DMS 273 (cell line): Measurements from ENCODE around the gene CACNA2D1.
"Not testable (repeated sequence)": the region's sequence is repeated elsewhere in the genome, so short reads cannot be mapped to it uniquely, and the experiment has no call there.

Experiments used
- DNase-seq: peaks from one replicate; lab custom pipeline; 2025; ENCODE audit not compliant: unreplicated experiment; lab: John Stamatoyannopoulos, UW

The CACNA2D1 gene

GRCh38 chr7:82053453-82054032, 390.0 kb downstream of the CACNA2D1 start:
- no peak for DNase-seq

- DNase-seq: no peak
Observed at GRCh38 chr7:82051601-82052000, 392.0 kb downstream of the CACNA2D1 start.

- no peak for DNase-seq
Observed at GRCh38 chr7:82050792-82051191, 392.8 kb downstream of the CACNA2D1 start.

- peak; percentile 25 for DNase-seq
Observed at GRCh38 chr7:82049891-82050533, 393.6 kb downstream of the CACNA2D1 start.

DNA sequence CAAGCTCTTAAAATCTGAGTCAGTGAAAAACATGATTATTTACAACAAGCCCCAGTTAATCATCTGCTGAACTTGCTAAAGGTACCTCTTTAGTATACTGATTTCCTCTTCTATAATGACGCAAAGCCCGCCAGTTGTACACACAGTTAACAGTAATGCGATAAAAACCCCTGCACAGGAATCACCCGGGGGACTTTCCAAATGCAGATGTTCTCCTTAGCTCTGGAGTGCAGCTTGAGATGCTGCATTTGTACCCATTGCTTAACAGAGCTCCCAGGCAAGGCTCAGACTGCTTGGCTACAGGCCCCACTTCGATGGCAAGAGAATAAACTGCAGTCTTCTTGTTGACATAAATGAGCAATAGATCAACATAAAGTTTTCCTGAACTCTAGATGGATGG, 394.1 kb downstream of the CACNA2D1 start:
- DNase-seq: no peak

DNA sequence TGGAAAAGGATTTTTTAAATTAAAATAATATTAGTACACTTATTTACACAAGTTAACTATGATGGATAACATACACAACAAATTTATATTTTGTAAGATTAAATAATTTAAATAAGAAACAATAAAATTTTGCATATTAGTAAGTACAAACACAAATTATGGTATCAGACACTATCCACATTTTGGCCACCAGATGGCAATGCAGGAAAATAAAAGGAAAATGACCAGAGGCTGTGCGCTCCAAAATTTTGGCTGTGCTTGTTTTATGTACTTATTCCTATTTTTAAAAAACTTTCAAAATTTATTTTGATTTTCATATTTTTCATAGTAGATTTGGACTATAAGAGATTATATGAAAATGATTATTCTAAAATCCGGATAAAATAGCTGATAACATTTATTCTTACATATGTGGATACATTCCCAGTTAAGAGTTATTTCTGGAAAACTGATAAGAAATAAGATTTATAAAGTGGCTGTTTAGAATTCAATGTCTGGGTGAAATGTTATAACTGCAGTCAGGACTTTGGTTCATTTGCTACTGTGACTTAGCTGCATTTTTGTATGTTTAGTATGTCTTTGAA, 399.0 kb downstream of the CACNA2D1 start:
- peak; percentile 82 for DNase-seq

DNA sequence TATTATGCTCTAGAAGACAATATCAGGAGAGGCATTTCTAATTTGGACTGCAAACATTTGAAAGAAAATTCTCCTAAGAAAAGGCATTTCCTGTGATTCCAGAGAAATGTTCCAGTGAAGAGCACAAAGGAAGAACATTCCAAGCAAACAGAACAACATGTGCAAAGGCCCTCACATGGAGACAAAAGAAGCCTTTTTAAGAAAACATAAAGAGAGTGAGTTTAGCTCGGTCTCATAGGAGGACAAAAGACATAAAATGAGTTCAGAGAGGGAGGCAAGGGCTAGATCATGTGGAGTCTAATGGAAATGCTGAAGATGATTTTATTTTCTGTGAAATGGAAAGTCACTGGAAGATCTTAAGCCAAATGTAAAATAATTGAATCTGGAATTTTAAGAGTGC, 404.0 kb downstream of the CACNA2D1 start:
- no peak for DNase-seq

GRCh38 chr7:82036146-82036886, 407.3 kb downstream of the CACNA2D1 start:
- DNase-seq: no peak

- DNase-seq: no peak
Observed at GRCh38 chr7:82035456-82035855, 408.1 kb downstream of the CACNA2D1 start.

GRCh38 chr7:82032901-82033300, 410.7 kb downstream of the CACNA2D1 start:
- DNase-seq: no peak

GRCh38 chr7:82029236-82029913, 414.2 kb downstream of the CACNA2D1 start:
- no peak for DNase-seq

DNA sequence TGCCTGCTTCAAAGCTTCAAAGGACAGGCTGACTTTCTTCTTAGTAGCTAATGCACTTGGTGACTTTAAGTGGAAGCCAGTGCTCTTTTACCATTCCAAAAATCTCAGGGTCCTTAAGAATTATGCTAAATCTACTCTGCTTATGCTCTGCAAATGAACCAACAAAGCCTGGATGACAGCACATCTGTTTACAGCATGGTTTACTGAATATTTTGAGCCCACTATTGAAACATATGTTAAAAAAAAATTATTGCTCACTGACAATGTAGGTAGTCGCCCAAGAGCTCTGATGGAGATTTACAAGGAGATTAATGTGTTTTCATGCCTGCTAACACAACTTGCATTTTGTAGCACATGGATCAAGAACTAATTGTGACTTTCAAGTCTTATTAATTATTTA, 415.5 kb downstream of the CACNA2D1 start:
- no peak for DNase-seq

DNA sequence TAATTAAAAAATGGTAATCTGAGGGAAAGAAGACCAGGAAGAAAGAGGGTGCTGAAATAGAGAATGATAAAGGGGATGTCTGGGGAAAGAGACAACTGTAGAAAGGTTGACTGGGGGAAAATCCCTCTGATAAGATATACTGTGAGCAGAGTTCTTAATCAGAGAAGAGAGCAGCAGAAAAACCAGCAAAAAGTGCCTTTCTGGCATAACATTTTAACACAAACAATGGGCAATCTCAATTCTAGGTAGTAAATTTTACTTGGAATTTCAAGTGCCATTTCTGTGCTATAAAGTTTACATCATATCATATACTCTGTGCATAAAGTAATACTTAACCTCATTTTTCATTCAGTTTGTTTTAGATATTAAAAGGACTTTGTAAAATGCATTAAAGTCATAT, 421.9 kb downstream of the CACNA2D1 start:
- no peak for DNase-seq

DNA sequence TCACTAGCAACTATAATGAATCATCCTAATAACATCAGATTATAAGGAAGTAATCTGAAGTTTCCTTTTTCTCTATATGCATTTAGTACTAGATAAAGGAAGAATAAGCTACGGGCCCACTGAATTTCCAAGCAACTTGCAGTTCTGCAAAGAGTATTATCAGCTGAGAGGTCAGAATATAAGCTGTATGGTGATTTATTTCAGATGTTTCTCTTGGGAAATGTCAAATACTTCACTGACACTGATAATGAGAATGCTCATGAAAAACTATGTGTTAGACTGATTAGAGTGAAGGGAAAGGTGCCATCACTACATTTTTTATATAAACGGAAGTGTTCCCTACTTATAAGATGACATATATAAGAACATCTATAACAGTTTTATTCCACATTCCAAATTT, 422.5 kb downstream of the CACNA2D1 start:
- DNase-seq: no peak

DNA sequence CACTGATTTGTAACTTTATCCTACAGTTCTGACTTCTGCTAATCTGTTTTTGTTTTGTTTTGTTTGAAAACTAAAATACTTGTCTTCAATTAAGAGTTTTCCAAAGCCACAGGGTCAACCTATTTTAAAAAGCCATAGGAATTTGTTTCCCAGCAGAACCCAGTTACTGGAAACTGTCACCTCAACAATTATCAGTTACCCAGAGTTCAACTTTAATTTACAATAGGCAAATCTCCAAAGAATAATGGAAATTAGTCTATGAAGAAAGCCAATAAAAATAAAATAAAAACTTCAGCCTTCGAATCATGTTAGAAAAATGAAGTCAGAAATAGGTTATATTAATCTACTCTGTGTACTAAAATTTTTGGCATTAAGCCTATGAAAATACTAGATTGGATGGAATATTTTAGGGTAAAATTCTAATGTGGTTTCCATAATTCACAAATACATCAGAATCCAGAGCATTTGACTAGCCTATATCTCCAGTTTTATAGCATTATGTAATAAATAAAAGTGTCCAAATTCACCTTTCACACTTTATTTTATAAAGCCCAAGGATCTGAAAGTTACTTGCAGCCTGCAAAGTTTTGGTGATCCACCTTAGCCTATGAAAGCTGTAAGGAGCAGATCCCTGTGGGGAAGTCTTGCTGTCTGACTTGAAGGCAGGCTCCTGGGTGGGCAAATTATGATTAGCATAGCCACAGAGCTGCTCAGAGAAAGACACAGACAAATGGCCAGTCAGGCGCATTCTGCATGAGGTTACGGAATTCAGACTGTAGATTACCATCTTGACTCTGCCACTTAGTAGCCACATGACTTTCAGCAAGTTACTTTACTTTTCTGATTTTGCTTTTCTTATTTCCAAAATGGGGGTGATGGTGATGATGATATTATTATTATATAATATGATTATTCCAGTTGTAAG, 423.8 kb downstream of the CACNA2D1 start:
- DNase-seq: no peak

DNA sequence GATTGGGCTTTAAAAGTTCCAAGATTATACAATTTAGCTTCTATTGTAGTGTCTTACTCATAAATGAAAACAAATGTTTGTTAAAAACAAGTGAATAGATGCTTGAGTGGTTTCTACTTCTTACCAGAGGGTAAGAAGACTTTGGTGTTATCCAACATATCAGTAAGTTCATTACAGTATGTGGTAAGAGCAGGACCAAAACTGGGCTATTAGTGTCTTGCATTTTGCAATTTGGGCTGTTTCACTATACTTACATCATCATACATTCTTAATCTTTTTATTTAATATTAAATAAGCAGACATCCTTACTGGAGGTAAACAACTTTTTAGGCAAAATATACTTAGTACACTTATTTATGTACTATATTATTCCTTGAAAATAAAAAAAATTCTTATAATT, 425.4 kb downstream of the CACNA2D1 start:
- DNase-seq: no peak

DNA sequence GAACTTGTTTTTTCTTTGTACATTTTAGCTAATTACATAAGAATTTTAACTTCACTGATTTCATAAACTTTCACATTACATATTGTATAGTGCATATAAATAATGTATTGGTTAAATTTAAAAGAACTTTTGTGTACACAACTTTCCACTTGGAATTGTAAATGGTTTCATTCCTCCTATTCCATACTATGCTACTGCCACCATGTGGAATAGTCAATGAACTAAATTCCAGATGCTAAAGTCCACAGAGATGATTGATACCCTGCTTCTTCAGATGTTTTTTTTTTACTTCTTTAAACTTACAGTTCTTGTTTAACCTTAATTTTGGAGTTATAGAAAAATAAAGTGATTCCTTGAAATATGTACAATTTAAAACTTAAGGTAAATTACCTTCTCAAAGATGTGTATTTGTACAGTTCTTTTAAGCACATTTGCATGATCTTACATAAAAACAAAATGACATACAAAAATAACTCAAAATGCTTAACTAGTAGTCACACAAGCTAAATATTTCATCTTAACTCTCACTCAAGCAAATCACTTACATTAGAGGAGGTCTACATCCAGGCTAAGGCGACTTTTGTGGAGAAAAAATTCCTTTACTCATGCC, 426.1 kb downstream of the CACNA2D1 start:
- peak; percentile 65 for DNase-seq

GRCh38 chr7:82015751-82016150, 427.8 kb downstream of the CACNA2D1 start:
- DNase-seq: no peak

- not testable (repeated sequence) for DNase-seq
Observed at GRCh38 chr7:82014574-82014973, 429.0 kb downstream of the CACNA2D1 start.

DNA sequence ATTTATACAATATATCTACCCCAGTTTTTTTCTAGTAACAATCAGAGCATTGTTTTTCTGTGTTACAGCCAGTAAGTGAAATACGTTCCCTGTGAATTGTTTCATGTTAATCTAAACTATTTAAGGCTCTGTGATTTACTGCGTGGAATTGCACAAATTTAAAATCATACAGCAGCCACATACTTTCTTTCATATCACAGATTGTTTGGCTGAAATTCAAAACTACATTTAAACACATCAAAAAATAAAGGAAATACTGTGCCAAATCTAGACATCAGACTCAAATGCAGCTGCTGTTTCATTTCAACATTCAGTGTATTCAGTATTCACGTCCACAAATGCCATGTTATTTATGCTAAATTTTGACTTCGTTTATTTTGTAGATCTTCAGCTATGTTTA, 431.1 kb downstream of the CACNA2D1 start:
- DNase-seq: no peak
